Mesenteric fat pad (tissue), 1 donor: ENCODE results near the gene SMG6. TPM values are rescaled to one million over a fixed set of nuclear protein-coding genes. Genes with fewer than 3 reads are reported as not detected.
"Not testable (repeated sequence)": the region's sequence is repeated elsewhere in the genome, so short reads cannot be mapped to it uniquely, and the experiment has no call there.

Source experiments
- DNase-seq: peaks from one replicate; pipeline ENCODE4 v3.0.0-alpha.2; 2020; ENCODE audit warnings: low spot score
- total RNA-seq: library from RNA; stranded (reverse); fragmentation: NEBNext Ultra II Directional; extraction: Animal tissue kit (Norgen Biotek cat#: 25700); gene quantifications from one replicate; pipeline ENCODE4 v1.2.1, GENCODE V29; 2021
- donor health status: DM: yes; HTN: yes; CAD: no.

The SMG6 gene
- total RNA-seq, 1 donor from 2014 or later, result 31.9 TPM

DNA sequence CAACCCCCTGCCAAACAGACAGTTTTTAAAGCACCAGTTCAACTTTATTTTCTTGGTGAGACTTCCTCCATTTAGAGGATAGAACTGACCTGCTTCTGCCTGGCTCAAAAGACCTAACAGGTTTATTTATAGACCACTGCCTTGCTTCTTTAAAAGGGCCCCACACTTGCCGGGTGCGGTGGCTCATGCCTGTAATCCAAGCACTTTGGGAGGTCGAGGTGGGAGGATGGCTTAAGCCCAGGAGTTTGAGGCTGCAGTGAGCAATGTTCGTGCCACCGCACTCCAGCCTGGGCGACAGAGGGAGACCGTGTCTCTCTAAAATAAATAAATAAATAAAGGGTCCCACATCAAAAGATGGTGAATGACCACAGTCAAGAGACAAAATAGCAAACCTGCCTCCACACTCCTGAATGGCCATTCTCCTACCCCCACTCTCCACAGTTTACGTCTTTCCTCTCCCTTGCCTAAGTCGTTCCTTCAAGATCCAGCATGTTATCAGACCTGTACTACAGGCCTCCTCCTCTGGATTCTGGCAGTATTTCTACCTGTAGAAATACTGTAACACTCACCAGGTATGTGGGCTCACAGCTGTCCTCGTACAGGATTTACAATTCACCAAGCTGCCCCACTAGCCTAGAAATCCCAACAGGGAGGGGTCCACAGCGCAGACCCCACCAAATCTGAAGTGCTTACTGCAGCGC, 95.6 kb downstream of the SMG6 start:
- DNase-seq, result no peak

DNA sequence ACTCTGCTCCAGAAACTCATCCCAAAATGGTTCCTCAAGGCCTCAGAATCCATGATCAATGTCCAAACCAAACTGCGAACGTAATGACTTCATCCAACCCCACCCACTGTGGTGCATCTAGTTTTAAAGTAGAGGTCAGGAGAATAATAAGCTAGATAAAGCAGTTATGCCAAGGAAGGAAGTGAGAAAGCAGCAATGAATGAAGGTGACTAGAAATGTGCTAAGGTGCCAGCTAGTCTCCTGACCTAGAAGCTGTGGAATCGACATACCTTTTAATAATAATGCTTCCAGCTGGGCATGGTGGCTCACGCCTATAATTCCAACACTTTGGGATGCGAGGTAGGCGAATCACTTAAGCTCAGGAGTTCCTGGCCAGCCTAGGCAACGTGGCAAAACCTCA, 99.2 kb downstream of the SMG6 start:
- no peak for DNase-seq

DNA sequence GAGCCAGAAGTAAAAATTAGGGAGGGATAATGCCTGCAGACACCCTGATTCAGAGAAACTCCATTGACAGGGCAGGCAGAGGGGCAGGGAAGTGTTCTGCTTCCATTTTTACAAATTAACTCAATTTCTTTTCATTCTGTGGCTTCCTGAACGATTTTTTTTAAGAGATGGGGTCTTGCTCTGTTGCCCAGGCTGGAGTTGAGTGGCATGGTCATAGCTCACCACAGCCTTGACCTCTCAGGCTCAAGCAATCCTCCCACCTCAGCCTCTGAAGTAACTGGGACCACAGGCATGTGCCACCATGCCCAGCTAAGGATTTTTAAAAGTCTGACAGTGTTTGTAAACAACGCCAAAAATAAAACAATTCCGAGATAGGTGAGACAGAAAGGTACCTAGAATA, 99.8 kb downstream of the SMG6 start:
- no peak for DNase-seq

DNA sequence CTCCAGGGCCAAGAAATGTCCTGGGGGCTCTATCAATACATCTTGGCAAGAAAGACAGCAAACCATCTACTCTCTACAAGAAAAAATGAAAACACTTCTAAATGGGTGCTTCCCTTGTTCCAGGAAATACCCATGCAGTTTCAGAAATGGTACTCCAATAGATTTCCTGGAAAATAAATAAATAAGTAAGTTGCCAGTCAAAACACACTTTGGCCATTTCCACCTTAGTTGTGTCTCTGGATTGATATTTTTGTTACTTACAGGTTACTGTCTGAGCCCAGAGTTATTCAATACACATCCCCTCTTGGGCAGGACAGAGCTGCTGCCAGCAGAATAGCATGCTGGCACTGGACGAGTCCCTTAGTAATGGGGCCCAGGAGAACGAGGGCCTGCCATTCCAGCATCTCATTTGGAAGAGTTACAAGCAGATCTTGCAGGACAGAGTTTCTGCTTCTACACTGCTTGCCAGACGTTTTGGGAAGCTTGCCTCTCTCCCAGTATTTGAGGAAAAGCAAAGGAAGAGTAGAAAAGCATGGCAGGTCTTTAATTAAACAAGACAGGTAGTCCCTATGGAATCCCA, 100.5 kb downstream of the SMG6 start:
- DNase-seq, result no peak

DNA sequence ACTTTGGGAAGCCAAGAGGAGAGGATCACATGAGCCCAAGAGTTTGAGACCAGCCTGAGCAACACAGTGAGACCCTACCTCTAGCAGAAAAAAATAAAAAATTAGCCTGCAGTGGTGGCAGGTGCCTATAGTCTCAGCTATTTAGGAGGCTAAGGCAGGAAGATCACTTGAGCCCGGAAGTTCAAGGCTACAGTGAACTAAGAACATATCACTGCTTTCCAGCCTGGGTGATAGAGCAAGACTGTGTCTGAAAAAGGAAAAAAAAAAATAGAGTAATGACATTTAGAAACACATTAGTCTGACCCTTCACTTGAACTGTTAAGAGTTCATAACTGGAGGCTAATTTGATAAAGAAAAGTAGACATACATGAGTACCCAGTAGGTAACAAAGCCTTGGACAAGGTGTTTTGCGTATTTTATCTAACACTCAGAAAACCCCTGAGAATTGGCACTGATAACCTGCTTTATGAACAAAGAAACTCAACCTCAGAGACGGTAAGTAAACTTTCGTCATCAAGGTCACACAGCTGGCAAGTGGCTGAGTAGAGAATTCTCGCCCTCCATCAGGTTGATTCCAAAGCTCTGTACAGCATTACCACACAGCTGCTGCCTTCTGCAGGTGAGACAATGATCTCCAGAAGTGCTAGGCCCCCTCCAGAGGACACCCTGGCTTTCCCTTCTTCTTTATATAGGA, 101.1 kb downstream of the SMG6 start:
- DNase-seq, result no peak

DNA sequence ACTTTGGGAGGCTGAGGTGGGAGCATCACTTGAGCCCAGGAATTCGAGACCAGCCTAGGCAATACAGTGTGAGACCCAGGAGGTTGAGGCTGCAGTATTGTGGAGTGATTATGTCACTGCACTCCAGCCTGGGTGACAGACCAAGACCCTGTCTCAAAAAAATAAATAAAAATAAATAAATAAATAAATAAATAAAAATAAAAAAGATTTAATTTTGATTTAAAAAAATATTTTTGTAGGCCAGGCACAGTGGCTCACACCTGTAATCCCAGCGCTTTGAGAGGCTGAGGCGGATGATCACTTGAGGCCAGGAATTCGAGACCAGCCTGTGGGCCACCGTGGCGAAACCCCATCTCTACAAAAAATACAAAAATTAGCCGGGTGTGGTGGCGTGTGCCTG, 104.2 kb downstream of the SMG6 start:
- not testable (repeated sequence) for DNase-seq

DNA sequence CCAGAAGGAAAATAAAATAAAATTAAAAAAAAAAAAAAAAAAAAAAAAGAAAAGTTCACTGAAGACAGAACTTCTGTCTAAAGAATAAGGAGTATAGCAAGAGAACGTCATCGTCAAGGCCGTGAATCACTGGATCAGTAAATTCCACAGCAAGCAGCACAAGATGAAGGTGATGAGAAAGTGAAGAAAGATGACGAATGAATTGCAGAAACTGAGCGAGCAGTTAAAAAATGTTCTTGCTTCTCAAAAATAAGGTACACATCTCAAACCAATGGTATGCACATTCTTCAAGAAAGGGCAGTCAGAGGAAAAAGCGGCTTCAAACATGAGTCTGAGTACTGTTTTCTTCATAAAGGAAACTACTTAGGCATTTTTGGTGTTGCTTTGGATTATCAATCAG, 104.7 kb downstream of the SMG6 start:
- DNase-seq, result no peak

DNA sequence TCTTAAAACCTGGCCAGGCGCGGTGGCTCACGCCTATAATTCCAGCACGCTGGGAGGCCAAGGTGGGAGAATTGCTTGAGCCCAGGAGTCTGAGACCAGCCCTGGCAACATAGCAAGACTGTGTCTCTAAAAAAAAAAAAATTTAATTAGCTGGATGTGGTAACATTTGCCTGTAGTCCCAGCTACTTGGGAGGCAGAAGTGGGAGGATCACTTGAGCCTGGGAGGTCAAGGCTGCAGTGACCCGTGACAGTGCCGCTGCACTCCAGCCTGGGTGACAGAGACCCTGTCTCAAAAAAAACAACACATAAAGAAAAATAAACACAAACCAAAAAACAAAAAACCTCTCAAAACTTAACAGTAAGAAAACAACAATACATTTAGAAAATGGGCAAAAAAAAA, 106.3 kb downstream of the SMG6 start:
- no peak for DNase-seq

DNA sequence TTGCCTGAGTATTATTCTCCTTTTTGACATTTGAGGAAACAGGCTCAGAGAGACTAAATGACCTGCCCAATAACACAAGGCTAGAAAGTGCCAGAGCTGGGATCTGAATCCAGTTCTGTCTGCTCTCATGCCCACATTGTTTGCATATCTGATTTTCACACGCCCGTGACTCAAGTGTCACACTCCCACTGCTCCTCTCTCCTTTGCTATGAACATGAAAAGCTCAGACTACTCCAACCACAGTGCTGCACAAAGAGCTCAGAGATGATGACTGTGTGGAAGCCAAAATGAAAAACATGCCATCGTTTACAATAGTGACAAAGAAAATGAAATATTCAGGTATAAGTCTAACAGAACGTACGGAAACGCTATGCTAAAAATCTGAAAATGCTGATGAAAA, 107.9 kb downstream of the SMG6 start:
- DNase-seq, result no peak

DNA sequence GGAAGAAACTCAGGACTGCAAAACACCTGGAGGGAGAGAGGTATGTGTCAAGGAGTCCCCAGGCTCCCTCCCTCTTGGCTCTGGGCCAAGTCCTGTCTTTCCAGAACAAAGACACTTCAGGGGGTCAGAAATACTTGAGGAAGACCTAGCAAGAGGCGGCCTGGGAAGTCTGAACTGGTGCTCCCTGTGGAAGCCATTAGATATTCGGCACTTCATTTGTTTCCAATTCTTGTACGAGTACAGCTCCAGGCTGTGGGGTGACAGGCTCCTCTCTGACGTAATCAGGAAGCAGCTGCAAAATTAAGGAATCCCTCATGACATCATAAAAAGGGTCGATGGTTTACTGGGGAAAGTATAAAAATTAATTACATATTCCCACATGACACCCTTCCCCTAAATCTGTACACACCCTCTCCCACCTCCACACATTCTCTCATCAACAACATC, 108.7 kb downstream of the SMG6 start:
- no peak for DNase-seq

DNA sequence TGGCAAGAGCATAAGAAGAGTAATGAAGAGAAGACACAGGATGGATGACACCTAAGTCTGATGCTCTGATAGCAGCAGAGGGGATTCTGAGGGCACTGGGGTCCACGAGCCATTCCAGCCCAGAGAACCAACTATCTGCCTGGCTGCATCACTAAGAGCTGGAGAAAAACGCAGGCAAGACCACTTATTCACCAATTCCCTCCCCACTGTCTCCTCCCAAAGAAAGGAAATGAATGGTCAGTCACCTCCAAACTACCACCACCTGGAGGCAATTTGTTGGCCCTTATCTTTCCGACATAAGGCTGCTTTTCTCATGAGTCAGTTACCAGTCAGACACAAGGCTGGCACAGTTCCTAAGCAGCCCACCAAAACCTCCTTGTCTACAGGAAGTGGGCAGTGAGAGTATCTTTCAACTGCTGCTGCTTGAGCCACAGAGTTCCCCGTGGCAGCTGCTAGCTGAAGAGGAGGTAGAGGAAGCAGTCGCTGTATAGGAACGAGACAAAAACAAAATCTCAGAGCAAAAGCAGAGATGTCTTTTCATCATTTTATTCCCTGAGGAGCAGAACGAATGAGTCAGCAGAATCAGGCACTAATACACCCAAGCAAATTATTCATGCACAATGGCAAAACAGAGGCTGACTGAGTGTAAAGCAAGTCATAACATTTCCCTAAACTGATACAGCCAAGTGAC, 111.1 kb downstream of the SMG6 start:
- no peak for DNase-seq

DNA sequence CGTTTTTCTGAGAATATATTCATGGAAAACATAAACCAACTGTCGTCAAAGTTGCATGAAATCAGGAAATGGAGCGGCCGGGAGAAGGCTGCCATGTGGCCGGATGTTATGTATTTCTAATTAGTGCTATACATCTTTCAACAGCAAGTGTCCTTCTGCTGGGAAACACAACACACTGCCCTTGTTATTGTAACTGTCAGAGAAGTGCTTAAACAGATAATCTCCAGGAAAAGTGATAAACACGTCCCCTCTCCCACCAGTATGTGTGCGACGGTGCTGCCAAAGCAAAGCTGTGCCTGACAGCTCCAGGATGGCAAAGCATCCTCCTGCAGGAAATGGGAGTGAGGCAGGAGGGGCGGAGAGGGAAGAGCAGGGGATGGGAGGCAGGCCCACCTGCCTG, 111.8 kb downstream of the SMG6 start:
- no peak for DNase-seq

DNA sequence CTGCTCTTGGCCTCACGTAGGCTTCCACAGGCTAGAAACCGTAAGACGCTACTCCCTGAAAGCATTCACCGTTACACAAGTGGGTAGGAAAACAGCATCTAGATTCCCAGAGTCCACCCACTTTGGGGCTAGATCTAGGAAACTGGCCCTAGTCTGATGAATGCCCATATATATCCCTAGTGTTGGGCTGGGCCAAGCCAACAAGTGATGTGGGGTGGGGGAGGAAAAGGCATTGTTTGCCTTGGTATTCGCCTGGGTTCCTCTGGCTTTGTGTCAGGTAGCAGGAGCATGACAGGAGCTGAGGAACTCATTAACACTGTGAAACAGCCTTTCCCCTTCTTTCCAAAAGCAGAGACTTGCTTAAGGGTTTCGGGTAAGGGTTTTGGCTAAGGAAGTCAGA, 112.4 kb downstream of the SMG6 start:
- no peak for DNase-seq

DNA sequence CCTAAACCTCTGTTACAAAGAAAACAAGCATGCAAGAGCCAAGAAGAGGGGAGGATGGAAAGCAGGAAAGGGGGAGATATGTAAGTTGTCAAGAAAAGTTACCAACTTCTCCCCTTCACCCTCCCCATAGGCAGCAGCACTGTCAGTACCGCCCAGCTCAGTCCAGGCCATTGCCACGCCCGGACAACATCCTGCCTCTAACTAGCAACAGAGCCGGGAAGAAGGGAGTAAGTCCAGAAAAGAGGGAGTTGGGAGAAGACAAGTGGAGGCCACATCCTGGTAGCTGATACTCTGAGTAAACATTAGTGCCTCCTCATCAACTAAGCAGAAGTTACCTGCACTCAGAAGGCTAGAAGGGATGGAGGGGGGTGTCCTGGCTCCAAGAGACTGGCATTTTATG, 113.6 kb downstream of the SMG6 start:
- no peak for DNase-seq

DNA sequence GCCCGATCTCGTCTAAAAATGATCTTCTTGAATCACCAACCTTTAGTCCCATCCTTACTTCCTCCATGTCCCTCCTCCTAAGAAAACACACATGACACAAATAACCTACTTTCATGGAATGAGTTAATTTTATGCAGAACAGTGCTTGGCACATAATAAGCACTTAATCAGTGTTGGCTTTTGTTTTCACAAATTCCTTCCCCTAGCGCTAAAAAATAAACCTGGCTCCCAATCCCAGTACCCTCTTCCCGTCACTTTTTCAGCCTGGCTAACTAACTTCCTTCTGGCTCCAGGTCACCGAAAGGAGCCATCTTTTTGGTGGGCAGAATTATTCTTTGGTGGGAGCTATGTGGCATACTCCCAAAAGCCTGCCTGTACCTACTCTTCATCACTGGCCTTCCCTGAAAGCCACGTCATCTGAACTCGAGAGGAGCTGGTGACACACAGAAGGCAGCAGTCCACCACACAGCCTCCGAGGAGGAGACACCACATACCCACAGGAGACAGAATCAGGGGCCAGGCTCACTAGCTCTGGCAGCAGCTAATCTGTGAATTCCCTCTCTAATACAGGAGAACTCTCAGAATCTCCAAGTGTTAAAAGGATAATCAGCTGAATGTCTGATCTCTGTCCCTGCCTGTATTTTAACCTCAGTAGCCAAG, 114.5 kb downstream of the SMG6 start:
- no peak for DNase-seq

DNA sequence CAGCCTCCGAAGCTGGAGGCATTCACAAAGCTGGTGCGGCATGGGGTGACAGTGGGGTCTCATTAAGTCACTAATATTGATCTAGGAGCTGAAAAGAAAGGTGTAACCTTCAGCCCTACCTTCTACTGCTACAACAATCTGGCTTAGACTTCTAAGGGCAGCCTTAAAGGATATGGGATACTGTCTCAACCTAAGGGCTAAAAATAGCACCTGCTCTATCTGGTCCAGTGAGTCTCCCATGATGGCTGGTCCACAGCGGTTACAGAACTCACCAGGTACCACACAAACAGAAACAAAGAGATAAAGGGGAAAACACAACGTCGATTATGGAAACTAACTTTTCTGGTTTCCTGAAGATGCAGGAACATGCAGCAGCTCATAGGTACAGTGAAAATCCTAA, 115.8 kb downstream of the SMG6 start:
- DNase-seq, result no peak

DNA sequence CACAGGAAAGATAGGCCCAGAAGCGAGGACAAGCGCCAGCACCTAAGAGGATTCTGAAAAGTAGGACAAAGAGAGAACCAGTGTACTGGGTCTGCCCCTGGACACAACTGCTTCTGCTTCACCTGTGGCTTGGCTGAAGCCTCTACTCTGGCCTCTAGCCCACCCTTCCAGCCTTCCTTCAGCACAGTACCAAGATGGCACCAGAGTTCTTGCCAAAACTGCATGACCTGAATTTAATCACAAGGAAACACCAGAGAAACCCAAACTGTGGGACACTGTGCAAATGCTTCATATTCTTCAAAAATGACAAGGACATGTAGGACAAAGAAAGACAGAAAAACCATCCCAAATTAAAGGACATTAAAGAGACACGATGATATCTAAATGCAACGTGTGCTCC, 116.6 kb downstream of the SMG6 start:
- no peak for DNase-seq

DNA sequence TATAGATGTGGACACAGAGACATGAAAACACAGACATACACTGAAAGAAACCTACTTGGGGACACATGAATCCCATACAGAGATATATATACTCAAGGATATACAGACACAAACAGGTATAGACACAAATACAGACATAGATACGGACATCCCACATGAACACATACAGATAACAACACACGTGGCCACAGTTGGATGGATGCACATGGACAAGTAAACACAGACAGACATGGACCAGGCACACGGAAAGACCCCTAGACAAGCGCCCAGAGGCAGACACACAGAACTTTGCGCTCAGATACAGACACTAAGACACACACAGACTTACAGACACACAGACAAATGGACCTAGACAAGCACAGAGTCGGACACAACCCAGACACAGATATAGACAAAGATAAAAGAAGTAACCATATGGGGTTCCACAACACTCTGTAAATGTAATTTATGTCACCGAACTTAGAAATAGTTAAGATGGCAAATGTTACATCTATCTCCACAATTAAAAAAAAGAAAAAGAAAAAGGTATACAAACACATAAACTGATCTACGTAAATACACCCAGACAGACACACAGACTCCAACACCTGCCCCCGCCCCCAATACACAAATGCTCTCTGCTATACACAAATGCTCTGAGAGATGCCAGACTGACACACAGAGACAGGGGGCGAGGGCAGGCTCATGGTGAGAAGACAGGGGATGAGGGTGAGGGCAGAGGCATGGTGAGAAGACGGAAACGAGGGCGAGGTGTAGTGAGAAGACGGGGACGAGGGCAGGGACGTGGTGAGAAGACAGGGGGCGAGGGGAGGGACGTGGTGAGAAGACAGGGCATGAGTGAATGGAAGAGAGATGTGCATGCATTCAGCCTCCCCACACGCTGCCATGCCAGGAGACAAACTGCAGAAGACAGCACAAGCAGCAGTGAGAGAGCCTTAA, 118.3 kb downstream of the SMG6 start:
- DNase-seq, result no peak

DNA sequence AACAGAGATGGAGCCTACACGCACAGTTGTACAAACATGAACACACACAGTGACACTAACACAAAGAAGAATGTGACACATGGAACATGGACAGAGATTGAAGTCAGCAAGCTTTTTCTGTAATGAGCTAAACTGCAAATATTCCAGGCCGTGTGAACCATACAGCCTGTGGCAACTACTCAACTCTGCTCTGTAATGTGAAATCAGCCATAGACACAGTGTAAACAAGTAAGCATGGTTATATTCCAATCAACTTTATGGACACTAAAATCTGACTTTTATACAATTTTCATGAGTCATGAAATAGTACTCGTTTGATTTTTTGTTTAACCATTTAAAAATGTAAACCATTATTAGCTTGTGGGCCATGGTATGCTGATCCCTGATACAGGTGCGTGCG, 120.2 kb downstream of the SMG6 start:
- no peak for DNase-seq

DNA sequence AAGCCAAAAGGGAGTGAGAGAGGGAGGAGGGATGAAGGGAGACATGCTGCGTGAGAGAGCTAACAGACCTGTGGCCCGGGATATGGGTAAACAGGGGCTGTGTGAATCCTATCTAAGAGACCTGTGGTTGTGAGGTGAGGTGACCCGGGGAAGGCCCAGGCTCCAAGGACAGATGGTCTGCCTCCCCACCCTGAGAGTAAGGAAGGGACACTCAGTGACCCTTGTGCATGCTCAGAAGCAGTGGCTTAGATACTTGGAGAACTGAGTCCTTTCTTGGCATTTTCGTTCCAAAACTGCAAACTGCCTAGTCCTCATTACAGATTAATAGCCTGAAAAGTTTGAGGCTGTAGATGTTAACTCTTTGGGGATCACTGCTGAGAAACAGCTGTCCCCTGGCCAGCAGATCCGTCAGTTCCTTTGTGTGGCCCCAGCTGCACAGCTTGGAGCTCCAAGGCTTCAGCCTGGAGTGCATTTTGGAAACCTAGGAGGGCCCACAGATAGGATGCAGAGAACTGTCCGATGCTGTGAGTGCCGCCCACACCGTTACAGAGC, 121.6 kb downstream of the SMG6 start:
- no peak for DNase-seq
